GM12873 (cell line): ENCODE data around the gene KIAA1191.

Source experiments
- TF ChIP-seq, protein P1 (sequence below): IDR thresholded peaks from 2 replicates; pipeline ENCODE4 v1.5.1; 2012; ENCODE audit warnings: low read depth, mild to moderate bottlenecking, moderate library complexity, low read length, control low read depth; ENCODE audit not compliant: insufficient read depth; ENCODE audit errors: missing control alignments

Gene KIAA1191

GRCh38 chr5:176405656-176406435 is 44.3 kb upstream of the KIAA1191 start:
- TF ChIP-seq, protein P1, sequence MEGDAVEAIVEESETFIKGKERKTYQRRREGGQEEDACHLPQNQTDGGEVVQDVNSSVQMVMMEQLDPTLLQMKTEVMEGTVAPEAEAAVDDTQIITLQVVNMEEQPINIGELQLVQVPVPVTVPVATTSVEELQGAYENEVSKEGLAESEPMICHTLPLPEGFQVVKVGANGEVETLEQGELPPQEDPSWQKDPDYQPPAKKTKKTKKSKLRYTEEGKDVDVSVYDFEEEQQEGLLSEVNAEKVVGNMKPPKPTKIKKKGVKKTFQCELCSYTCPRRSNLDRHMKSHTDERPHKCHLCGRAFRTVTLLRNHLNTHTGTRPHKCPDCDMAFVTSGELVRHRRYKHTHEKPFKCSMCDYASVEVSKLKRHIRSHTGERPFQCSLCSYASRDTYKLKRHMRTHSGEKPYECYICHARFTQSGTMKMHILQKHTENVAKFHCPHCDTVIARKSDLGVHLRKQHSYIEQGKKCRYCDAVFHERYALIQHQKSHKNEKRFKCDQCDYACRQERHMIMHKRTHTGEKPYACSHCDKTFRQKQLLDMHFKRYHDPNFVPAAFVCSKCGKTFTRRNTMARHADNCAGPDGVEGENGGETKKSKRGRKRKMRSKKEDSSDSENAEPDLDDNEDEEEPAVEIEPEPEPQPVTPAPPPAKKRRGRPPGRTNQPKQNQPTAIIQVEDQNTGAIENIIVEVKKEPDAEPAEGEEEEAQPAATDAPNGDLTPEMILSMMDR, result peak; percentile 13

DNA sequence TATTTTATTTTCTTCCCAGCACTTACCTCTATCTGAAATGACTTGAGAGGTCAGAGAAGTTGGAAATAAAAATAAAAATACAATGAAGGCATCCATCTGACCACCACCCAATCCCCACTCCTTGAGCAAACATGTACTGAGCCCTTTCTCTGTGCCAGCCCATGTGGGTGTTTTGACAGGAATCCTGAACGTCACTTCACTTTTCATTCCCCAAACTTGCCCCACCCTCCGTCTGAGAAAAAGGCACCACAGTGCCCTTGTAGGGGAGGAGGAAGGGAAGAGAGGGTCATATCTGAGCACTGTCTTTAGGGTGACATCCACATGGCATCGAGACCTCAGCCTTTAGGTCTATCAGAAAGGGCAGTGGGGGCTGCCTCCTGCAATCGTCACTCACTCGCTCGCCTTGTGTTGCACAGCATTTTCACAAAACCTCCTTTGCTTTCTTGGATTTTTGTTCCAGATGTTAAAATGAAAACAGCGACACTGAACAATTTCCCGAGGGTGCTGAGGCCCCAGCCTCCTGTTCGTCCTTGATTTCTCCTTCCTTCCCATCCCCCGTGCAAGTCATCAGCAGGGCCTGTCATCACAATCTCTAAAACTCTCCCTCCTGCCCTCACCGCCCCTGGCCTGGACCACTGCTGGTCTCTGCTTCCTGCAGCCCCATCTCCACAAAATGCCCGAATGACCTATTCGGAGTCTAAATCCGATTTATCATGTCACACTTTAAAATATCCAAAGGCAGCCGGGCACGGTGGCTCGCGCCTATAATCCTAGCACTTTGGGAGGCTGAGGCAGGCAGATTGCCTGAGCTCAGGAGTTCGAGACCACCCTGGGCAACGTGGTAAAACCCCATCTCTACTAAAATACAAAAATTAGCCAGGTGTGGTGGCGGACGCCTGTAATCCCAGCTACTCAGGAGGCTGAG is 40.0 kb upstream of the KIAA1191 start:
- TF ChIP-seq, protein P1, result no peak

DNA sequence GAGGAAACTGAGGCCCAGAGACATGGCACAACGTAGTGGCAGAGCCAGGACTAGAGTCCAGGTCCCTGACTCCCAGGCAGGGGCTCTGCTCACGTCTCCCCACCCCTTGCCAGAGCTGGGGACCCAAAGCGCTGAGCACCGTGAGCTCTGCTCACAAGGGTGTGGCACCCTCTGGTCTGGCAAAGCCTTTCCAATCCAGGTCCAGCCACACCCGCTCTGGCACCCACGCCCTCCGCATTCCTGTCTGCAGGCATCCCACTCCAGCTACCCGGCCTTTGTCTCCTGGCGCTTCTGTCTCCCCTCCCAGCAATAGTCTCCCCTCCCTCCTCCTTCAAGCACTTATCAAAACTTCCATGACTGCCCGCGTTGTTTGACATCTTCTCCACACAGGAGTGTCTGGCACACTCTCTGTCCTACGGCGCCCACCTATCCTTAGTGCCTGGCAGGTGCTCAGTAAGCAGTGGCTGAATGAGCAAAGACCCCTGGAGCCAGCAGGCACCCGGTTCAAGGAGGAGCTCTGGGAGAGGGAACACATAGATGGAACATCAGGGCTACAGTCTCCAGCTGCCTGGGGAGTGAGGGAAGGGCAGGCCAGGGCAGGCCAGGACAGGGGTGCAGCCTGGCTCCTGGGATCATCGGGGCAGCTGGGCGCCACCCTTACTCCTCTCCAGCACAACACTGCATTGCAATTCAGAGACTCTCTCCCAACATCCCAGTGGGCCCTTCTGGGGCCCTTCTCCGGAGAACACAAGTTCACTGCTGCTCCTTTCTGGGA is 39.0 kb upstream of the KIAA1191 start:
- TF ChIP-seq, protein P1, result no peak

DNA sequence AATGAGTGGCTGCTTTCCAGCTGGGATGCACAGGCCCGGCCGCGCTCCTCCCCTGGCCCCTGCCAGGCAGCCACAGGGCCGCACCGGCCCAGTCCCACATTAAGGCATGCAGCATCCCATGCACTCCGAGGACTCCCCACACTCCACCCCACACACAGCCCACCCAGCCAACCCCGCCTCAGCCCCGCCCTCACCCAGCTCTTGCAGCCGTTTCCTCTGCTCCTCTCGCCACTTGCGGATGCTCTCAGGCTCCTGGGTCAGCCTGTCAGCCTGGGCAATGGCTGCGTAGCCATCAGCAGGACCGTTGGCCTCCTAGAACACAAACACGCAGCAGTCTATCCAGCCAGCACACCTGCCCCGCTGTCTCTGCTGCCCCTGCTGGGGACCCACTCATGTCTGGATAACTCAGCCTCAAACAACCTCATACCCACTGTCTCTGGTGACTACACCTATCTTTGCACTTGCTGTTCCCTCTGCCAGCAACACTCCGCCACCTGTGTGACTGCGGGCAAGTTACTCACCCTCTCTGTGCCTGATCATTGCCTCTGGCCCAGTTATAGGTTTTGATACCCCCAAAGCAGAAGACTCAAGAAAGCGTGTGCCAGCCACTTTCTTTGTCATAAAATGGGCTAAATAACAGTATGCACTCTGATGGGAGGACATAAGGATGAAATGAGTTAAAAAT is 36.3 kb upstream of the KIAA1191 start:
- TF ChIP-seq, protein P1, result no peak

DNA sequence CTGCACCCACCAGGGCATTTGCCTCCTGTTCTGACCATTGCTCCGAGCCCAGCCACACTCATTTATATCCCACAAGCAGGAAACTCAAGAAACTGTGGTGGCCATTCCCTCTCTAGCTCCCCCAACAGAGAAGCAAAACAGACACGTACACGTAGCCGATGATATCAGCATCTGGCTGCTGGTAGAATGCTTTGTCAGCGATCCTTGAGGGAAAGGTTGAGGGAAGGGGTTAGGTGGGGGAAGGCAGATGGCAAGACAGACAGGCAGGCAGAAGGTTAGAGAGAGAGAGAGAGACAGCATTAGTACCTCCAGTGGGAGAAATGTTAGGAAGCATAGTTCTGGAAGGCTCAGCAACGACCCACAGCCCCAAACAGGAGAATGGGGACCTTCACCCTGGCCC is 34.8 kb upstream of the KIAA1191 start:
- TF ChIP-seq, protein P1, result no peak

GRCh38 chr5:176394881-176395675 is 33.5 kb upstream of the KIAA1191 start:
- TF ChIP-seq, protein P1, result no peak
